Urothelium cell line (cell line): ENCODE results near the gene DNAI2.

Source experiments
- DNase-seq: peaks from one replicate; pipeline ENCODE4 v3.0.0; 2011; ENCODE audit warnings: low spot score, mixed read lengths
- FAIRE-seq: peaks from 2 replicates; lab custom pipeline; 2011; peaks lifted over from hg19 to GRCh38; lab: Jason Lieb, UNC

DNAI2 gene, protein sequence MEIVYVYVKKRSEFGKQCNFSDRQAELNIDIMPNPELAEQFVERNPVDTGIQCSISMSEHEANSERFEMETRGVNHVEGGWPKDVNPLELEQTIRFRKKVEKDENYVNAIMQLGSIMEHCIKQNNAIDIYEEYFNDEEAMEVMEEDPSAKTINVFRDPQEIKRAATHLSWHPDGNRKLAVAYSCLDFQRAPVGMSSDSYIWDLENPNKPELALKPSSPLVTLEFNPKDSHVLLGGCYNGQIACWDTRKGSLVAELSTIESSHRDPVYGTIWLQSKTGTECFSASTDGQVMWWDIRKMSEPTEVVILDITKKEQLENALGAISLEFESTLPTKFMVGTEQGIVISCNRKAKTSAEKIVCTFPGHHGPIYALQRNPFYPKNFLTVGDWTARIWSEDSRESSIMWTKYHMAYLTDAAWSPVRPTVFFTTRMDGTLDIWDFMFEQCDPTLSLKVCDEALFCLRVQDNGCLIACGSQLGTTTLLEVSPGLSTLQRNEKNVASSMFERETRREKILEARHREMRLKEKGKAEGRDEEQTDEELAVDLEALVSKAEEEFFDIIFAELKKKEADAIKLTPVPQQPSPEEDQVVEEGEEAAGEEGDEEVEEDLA

DNA sequence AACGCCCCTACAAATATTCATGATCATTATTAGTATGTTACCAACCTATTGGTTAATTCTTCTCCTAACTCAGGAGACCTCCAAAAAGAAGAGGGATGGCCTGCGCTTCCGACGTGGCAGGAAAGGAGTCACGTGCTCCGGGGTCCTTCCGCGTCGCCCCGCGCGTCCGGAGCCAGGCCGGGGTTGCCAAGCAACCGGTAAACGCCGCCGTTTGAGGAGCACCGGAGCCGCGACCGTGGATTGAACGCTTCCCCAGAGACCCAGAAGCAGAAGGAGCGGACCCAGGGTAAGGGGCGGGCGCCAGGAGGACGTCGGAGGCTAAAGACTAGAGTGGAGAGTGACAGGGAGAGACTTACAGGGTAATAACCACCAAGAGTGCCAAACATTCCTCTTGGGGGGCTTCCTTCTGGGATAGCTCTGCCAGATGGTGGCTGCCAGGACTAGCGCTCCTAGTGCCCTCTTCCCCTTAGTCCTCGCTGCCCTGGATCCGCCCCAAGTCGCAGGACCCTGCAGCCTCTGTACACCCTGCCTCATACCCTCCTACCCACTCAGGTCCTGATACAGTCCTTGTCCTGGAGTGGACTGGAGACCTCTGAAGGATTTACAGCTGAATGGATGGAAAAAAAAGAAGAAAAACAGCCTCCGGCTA is at the start of gene DNAI2:
TSS of gene DNAI2 (plus strand) at position 175 of the 649 bp plus-strand sequence. CDS start 7,584 bp downstream, outside the sequence.
- no peak for DNase-seq

DNA sequence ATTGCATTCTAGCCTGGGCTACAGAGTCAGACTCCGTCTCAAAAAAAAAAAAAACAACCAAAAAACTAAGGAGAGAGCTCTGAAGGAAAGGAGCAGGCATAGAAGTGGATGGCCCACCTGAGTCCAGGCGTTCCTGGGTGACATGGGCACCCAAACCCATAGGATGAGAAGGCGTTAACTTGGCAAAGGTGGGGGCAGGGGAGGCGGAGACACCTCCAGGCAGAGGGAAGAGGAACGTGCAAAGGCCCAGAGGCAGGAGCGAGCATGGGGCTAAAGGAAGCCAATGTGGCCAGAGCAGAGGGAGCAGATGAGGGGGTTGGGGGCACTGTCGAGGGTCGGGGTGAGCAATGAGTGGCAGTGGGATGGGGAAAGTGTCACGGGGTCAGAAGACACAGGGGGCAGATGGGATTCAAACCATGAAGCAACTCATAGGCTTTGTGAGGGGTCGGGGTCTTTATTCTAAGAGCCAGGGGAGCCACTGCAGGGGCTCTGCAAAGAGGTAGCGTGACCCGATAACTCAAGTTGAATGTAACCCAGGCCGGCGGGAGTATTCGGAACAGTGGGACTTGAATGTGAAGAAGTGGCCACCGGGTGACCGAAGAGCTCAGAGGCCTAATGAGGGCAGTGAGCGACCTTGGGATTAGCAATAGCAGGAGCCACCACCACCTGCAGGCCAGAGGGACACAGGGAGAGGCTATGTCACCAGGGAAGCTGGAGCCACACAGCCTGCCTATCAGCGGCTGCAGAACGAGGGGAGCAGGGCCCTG is 48.9 kb upstream of the DNAI2 start:
- DNase-seq (no peak), FAIRE-seq (no peak)

More for the DNA sequence above, at the start of gene DNAI2:
- no peak for FAIRE-seq

DNA sequence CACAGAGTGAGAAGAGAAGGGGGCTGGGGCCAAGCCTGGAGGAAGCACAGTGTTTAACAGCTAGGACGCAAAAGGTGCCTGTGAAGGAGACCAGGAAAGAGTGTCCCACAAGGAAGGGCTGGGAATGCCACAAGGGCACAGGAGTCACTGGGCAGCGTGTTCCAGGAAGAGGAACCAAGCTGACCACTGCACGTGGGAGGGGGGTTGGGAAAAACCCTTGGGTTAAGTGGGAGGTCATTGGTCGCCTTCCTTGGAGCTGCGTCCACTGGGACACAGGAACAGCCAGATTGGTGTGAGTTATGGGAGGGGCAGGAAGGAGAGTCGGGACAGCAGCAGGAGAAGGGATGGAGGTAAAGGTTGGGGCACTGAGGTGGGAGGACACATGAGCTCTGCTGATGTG is 47.8 kb upstream of the DNAI2 start:
- DNase-seq (no peak), FAIRE-seq (no peak)

DNA sequence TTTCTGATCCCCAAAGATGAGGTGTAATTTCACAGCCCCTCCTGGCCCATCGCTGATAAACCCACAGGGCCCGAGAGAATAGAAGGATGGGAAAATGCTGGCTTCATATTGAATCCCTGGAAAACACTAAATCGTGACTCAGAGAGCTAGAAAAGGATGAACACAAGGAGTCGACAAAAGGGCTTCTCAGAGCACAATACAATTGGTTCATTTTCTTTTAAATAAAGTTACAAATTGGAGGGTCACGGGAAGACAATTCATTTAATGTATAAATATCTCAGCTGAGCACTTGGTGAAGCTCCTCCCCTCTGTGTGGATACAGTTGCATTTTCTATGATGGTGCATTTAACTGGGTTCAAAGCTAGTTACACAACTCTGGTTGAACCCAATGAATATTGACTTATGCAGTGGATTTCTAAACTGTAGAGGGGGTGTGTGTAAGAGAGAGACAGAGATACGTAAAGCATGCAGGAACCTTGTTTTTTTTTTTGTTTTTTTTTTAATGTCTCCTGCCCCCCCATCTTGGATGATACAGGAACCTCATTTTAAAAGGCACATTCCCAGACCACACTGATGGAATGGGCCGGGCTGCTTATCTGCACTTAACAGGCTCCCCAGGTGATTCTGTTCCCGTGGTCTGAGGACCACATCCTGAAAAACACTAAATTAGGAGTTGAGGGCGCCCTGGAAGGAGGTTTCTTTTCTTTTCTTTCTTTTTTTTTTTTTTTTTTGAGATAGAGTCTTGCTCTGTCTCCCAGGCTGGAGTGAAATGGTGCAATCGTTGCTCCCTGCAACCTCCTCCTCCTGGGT is 46.6 kb upstream of the DNAI2 start:
- FAIRE-seq: no peak

DNA sequence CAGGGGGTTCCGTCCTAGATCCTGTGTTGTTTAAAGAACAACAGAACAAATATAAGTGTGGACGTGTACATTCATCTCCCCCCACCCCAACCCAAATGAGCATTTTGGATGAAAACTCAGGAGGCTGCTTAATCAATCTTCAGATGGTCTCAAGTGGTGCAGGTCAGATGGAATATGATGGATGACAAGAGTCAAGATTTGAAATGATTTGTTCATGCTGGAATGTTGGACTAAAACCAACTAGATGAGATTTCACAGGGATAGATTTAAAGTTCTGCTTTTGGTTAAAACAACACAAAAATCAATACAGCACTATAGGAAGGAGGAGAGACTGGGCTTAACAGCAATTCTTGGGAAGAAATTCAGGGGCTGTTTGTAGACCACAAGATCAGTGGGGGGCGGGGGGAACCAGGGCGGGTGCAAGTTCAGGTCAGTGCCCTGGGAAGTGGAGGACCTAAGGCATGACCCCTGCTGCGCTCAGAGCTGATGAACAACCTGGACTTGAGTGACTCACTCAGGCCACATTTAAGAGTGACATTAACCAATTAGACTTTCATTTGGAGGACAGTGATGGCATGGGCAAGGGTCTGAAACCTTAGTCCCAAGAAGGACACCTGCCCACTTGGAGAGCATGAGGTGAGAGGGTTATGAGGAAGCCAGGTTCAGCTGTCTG is 45.6 kb upstream of the DNAI2 start:
- DNase-seq: no peak
- FAIRE-seq: no peak

More for the DNA sequence above, 46.6 kb upstream of the DNAI2 start:
- no peak for DNase-seq

DNA sequence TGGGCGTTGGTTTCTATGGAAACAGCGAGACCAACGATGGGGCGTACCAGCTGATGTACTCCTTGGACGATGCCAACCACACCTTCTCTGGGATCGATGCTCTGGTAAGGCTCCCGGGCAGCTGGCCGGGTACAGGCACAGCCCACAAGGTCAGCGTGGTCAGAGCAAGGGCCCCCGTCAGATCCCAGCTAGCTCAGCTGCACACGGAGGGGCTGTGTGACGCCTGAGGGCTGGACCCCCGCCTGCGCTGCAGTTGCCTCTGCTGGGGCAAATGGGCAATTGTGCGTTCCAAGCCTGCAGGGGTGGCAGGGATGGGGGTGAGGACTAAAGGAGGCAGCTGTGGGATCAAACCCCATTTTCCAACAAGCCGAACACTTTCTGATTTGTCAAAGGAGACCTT is 43.1 kb upstream of the DNAI2 start:
- DNase-seq (no peak), FAIRE-seq (peak; percentile 74)

DNA sequence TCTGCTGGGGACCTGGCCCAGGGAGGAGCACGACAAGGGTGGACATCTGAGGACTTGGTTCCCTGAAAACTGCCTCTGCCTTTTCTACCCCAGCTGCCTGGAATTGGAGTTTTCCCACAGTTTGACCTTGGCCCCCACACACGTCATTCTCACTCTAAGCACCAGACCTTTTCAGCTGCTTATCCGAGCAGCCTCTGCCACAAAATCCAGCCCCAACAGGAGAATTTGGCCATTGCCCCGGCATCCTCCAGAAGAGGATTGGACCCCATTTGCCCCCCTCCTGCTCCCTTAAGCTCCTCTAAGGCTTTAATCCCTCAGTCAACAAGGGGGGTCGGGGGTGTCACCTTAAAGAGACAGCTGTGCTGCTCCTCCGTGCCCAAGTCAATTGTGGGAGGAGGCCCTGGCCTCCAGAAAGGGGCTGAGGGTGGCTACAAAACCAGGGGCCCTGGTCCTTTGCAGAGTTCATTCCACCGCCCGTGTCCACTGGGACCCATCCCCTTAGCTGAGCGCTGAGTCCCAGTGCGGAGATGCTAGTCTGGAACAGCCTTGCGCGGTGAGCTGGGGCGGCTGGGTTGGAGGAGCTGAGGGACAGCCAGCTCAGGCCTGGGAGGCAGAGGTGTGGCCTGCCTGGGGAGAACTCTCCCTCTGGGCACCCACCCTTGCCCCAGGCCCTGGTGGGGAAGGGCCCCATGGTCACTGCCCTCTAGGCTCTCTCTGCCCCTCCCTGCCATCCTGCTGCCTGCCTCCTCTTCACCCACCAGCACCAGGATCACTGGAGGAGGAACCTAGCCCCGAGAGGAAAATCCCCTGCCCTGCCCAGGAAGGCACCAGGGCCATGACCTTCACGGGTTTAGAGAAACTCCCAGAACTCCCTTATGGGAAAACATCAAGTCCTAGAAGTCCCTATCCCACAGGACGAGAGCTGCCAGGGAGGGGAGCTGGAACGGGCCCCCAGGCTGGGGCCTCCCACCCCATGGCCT is 41.8 kb upstream of the DNAI2 start:
- no peak for DNase-seq
- FAIRE-seq: no peak

DNA sequence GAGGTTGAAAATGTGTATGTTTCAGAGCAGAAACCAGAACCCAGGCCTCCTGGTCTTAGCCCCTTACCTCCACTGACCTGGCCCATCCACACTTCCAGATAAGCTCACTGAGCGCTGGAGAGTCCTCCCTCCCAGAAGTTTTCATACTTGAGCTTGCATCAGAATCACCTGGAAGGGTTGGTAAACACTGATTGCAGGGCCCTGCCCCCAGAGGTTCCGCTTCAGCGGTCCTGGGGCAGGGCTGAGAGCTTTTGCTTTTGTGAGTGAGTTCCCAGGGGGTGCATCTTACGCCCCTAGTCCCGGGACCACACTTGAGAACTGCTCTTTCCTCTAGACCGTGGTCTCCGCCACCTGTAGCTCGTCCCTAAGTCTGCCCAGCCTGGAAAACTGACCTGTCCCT is 40.1 kb upstream of the DNAI2 start:
- no peak for DNase-seq
- FAIRE-seq: no peak

DNA sequence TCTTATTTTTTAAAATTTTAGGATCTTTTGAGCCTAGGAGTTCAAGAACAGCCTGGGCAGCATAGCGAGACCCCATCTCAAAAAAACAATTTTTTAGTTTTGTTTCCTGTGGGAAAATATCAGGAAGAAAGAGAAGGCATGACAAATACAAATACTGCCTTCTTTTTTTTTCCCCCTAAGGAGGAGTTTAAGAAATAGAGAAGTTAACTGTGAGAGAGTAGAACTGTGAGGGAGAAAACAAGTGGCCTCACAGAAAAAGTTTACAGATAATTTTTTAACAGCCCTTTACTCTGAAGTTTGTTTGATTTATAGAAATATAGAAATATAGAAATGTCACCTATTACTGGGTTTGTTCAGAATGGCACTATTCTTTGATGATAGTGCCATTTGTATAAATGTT is 39.5 kb upstream of the DNAI2 start:
- no peak for DNase-seq
- FAIRE-seq: no peak

DNA sequence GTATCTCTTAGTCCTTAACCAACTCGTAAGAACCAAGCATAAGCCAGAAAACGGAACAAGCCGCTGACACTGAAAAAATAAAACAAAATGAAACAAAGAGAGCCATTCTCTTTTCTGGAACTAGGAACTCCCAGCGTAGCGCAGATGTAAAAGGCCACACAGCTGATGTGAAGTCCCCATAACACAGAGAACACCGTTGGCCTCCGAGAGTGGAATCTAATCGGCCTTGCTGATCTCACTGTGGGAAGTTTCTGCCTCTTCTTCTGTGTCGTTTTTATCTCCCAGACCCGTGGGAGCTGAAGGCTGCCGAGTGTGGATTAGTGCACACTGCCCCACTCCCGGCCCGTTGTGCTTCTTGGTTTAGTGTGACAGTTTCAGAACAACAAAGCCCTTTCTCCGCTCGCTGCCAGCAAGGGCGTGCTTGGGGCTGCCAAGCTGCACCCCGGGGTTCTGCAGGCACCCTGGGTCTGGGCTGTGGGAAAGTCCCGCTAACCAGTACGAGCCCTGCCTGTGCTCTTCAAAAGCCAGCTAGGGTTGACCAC is 38.9 kb upstream of the DNAI2 start:
- FAIRE-seq: no peak
- no peak for DNase-seq

DNA sequence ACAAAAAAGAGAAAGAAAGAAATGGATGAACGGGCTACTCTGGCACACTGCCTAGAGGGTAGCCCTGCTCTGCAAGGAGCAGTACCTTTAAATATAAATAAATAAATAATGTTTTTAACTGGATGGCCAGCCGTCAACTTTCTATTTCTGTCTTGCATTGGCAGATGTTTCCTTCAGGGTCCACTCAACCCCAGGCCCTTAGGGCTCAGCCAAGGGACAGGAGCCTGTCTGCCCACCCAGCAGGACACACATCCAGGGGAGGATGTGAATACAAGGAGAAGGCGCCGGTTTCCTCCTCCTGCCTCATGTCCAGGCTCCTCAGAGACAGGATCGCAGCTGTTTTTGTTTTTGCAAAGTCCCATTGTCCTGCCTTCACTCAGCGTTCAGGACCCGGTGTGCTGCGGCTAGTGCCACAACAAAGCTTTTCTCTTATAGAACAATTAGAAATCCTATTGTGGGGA is 38.1 kb upstream of the DNAI2 start:
- DNase-seq (no peak), FAIRE-seq (no peak)

DNA sequence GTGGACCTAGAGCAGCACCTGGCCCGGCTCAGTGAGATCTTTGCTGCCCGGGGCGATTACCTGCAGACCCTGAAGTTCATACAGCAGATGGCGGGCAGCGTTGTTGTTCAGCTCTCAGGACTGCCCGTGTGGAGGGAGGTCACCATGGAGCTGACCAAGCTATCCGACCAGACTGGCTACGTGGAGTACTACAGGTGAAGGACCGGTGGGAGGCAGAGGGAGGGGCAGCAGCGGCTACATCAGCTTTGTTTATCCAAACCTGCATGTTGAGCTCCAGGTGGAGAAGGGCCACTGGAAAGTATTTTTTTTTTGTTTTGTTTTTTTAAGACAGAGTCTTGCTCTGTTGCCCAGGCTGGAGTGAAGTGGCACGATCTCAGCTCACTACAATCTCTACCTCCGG is 36.7 kb upstream of the DNAI2 start:
- FAIRE-seq: peak; percentile 9
- DNase-seq: no peak

DNA sequence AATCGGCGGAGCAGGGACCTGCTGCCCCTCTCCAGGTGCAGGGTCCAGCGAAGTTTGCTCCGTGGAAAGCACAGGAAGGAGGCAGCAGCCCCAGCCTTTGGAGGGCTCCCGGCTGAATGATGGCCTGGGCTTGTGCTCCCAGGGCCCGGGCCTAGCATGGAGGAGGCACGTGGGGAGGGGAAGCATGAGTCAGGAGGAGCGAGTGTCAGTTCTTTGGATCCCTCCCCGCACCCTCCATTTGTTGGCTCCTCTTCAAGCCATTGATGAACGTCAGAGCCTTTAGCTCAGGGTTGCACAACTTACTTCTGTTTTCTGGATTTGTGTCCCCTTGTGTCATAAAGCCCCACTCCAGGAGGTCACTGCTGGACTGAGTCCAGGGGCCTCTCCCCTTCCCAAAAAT is 34.9 kb upstream of the DNAI2 start:
- FAIRE-seq (no peak), DNase-seq (no peak)

DNA sequence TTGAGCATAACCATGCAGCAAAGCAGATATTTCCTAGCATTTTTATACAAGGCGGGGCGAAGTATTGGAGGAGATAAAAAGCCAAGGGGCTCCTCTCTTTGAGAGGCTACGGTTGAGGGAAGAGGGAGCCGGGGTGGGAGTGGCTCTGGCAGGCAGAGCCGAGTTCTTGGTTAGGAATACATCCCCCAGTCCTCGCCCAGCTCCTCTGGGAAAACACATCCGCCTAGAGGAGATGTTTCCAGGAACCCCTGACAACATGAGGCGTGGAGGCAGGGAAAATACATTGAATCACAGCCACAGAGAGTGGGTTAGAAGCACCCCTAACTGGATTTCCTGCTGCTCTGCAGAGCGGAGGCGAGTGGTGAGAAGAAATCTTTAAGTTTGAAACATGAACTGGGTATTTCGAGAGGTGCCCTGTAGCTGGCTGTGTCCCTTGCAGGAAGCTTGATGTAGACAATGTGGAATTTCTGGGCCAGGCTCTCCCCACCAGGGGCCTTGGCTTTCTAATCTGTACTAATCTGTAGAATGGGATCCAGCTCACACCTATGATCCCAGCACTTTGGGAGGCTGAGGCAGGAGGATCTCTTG is 33.3 kb upstream of the DNAI2 start:
- no peak for DNase-seq
- no peak for FAIRE-seq

DNA sequence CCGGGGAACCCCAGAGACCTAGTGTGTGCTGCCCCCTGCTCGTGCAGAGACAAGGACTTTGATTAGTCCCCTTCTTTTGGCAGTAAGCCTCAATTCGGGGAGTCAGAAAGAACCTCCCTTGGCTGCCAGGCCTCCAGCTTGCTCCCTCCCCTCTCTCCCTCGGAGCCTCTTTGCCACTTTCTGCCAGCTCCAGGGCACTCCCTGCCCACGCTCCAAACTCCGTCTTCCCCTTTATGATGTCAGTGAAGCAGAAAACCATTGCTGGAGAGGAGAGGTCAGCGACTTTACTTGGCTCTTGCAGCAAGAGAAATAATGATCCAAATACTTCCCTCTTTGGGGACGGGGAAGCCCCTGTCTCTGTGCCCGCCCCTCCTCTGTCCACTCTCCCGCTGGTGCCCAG is 32.6 kb upstream of the DNAI2 start:
- DNase-seq (no peak), FAIRE-seq (no peak)

DNA sequence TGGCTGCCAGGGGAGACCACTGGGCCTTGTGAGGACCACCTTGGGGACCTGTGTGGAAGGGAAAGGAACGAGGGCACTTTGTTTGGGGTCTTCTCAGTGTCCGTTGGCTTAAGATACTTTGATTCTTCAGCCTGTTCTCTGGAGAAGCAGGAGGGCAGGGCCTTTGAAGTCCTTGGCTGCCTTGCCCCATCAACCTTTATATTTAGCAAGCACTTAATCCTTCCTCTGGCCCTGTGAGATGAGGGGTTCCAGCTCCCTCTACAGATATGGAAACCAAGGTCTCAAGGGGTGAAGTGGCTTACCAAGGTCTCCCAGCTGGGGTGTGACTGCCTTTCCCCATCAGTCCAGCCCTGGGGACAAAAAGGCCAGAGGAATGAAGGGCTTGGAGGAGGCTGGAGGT is 32.2 kb upstream of the DNAI2 start:
- FAIRE-seq: no peak
- no peak for DNase-seq

DNA sequence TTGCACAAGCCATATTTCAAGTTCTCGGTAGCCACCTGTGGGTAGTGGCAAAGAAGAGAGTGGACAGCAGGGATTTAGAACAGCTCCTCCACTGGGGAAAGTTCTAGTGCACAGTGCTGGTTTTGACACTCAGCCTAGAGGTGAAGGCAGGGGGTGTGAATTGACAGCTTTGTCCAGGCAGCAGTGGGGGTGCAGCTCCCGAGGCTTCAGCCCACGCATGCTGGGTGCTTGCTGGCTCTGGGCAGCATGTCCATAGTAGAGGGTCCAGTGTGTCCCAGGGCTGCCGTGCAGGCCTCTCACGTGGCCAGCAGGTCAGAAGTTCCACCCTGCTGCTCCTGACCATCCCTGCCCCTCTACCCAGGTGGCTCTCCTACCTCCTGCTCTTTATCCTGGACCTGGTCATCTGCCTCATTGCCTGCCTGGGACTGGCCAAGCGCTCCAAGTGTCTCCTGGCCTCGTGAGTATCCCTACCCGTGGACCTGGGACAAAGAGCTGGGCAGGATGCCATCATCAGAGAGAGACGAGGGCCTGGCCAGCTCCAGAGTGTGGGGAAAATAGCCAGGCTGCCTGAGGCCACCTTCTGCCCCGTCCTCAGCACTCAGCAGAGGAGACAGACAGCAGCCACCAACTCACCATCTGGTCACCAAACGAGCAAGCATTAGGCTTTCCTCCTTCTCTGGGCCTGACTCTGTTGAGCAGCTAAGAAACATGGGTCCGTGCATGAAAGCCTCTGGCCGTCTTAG is 30.9 kb upstream of the DNAI2 start:
- DNase-seq (no peak), FAIRE-seq (no peak)
